Measurements from ENCODE around the gene LRRTM4. TPM values are rescaled to one million over a fixed set of nuclear protein-coding genes. Genes with fewer than 3 reads are reported as not detected.

Gene LRRTM4
- not detected in 5 replicates for total RNA-seq (2022; extraction: Qiagen RNA extraction)

DNA sequence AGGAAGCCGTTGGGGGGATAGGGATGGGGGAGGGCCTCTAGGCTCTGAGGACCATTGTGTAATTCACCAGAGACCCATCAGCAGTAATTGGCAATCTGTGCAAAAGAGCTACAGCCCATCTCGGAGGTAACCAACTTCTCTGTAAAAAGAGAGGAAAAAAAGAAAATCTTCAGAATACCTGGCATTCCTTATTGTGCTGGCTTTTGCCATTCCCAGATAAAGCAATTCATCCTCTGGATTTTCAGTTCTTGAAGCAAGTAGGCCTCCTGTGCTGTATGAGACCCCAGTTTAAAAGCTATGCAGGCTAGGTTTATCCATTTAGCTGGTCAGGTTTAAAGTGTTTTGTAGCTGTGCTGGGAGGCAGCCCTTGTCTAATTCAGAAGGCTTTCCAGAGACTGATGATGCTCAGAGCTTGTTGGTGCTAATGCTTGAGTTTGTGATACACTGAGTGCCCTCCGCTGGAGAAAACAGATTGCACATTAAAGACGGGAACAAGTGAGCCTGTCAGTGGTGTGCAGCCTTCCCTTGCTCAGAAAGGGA lies at the start of gene LRRTM4:
LRRTM4 (minus strand) TSS at position 446 of the 540 bp plus-strand sequence.

